Activated effector memory CD4-positive, alpha-beta T cell treated with anti-CD3 and anti-CD28 coated beads, Interleukin-2, amount 50 U/mL, for 16 hours (primary cell): ENCODE measurements around the gene GLUD2.
"Not testable (repeated sequence)": the region's sequence is repeated elsewhere in the genome, so short reads cannot be mapped to it uniquely, and the experiment has no call there.

Experiments
- DNase-seq: peaks from one replicate; pipeline ENCODE4 v3.0.0-alpha.2; 2020

The GLUD2 gene

DNA sequence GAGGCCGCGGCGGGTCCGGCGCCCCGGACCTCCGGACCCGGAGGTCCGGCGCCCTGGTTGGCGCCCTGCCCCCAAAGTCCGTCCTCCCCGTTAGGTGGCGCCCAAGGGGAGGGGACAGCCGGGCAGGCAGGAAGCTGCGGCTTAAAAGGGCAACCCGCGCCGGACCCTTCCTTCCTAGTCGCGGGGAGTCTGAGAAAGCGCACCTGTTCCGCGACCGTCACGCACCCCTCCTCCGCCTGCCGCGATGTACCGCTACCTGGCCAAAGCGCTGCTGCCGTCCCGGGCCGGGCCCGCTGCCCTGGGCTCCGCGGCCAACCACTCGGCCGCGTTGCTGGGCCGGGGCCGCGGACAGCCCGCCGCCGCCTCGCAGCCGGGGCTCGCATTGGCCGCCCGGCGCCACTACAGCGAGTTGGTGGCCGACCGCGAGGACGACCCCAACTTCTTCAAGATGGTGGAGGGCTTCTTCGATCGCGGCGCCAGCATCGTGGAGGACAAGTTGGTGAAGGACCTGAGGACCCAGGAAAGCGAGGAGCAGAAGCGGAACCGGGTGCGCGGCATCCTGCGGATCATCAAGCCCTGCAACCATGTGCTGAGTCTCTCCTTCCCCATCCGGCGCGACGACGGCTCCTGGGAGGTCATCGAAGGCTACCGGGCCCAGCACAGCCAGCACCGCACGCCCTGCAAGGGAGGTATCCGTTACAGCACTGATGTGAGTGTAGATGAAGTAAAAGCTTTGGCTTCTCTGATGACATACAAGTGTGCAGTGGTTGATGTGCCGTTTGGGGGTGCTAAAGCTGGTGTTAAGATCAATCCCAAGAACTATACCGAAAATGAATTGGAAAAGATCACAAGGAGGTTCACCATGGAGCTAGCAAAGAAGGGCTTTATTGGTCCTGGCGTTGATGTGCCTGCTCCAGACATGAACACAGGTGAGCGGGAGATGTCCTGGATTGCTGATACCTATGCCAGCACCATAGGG is at the start of gene GLUD2:
GLUD2 (plus strand) TSS at position 170 of the 979 bp plus-strand sequence; CDS start at position 245, 75 bp downstream.
- not testable (repeated sequence) for DNase-seq

GRCh38 chrX:120999413-120999812 is 48.0 kb upstream of the GLUD2 start:
- DNase-seq = no peak

GRCh38 chrX:121000589-121000988 is 46.8 kb upstream of the GLUD2 start:
- no peak for DNase-seq

- no peak for DNase-seq
Measured at GRCh38 chrX:121008920-121009319, 38.5 kb upstream of the GLUD2 start.

GRCh38 chrX:121009764-121010163 is 37.6 kb upstream of the GLUD2 start:
- DNase-seq = no peak

- DNase-seq = no peak
Measured at GRCh38 chrX:121010218-121010617, 37.2 kb upstream of the GLUD2 start.

GRCh38 chrX:121011254-121011653 is 36.2 kb upstream of the GLUD2 start:
- no peak for DNase-seq

DNA sequence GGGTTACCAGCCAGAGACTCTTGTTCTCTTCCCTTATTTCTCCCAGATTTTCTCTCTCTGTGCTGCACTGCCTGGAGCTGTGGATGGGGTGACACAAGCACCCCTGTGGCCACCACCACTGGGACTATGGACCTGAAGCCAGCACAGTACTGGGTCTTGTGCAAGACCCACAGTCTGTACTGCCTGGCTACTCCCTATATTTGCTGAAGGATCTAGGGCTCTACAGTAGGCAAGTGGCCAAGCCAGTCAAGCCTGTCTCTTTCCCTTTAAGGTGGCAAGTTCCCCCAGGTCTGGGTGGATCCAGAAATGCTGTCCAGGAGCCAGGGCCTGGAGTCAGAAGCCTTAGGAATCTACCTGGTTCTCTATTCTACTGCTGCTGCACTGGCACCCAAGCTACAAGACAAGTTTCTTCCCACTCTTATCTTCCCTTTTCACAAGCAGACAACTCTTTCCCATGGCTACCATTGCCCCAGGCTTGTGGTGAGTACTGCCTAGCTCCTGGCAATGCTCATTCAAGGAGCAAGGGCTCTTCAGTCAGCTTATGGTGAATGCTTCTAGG is 33.4 kb upstream of the GLUD2 start:
- no peak for DNase-seq

- DNase-seq = no peak
Measured at GRCh38 chrX:121014826-121015225, 32.6 kb upstream of the GLUD2 start.

DNA sequence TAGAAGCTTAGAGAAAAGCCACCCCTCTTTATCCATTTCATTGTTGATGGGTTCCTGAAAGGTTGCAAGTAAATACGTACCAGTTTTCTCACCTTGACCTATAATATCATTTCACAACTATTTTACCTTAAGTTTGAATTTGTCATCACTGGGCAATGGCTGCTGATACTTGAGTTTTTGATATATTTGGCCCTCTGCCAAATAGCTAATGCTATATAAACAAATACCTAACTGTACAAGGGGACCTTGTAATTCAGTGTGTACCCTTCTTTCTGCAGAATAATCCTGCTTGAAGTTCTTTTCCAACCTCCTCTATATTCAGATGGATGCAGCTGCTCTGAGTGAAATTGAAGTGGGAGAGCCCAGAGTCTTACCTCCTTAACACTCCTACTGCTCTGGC is 19.0 kb upstream of the GLUD2 start:
- no peak for DNase-seq

- DNase-seq = no peak
Measured at GRCh38 chrX:121030083-121030482, 17.3 kb upstream of the GLUD2 start.

DNA sequence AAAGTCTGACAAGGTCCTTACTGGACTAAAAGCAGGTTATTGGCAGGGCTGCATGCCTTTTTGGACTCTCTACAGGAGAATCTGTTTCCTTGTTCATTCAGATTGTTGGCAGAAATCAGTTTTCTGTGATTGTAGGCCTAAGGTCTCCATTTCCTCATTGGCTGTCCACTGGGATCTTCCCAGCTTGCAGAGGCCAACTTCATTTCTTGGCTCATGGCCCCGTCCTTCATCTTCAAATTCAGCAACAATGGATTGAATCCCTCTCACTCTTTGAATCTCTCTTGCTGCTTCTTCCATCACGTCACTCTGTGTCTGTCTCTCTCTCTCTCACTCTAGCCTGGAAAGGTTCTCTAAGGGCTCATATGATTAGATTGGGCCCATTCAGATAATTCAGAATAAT is 14.9 kb upstream of the GLUD2 start:
- no peak for DNase-seq

DNA sequence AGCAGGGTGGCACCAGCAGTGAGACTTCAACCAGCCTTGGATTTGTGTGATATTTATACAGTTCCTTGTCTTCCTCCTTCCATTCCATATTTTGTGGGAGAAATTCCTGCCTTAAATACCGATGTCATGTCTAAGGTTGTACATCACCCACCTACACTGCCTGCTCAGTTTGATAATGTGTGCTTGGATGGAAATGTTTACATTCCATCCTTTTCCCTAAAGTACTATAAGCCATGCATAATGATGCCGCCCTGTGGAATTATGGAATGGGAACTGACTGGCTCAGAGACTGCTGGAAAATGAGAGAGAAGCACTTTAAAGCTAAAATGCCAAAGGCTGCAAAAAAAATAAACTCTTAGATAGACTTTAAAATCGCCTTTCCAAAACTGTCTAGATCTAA is 11.3 kb upstream of the GLUD2 start:
- DNase-seq = no peak

DNA sequence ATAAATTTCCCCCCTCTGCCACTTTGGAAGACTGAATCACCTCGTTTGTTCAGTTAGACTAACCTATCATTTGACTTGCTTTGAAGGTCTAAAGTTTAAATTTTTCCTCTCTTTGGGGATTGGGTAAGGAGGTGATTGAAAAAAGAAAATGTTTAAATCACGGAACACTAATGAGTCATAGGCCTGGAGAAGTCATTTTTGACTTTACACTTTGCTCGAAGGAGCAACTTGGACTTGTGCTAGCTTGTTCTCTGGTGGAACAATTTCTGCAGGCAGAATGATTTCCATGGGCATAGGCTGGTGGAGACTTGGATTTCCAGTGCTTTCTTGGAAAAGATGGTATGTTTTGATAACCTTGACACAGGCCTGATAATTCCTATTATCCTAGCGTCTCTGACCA is 10.5 kb upstream of the GLUD2 start:
- DNase-seq = no peak

- no peak for DNase-seq
Measured at GRCh38 chrX:121050781-121051180, 3.4 kb downstream of the GLUD2 start.

GRCh38 chrX:121052122-121052521 is 4.7 kb downstream of the GLUD2 start:
- DNase-seq = no peak

- DNase-seq = no peak
Measured at GRCh38 chrX:121062289-121062688, 14.9 kb downstream of the GLUD2 start.

DNA sequence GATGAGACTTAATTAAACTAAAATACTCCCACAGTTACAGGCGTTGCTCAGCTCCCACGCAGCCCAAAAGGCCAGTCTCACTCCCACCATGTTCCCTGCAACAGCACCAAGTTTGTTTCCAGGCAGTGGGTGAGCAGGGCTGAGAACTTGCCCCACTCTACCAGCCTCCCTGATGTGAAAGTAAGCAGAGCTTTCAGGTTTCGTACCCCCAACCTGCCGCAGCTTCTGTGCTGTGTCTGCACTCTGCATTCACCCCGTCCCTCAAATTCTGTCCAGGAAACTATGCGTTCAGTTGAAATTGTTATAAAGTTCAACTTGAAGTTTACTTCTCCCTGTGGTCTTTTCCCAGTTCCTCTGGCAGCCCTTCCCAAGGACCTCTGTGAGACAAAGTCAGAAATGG is 17.2 kb downstream of the GLUD2 start:
- no peak for DNase-seq

DNA sequence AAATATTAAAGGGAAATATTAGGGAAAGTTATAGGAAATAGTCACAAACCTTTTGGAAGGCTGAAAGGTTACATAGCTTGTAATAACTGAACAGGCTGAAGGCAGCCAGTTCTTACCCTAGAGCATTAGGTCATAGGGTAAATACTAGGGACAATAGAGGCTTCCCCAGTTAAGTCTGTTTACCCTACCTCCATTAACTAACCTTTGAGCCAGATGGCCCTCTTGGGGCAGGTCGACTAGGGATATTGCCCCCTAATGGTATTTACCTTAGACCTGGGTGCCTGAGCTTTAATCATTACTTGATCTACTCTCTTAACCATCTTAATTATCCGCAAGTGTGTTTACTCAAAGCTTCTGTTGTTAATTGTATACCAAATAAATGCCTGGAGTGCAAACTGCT is 36.8 kb downstream of the GLUD2 start:
- DNase-seq = not testable (repeated sequence)

DNA sequence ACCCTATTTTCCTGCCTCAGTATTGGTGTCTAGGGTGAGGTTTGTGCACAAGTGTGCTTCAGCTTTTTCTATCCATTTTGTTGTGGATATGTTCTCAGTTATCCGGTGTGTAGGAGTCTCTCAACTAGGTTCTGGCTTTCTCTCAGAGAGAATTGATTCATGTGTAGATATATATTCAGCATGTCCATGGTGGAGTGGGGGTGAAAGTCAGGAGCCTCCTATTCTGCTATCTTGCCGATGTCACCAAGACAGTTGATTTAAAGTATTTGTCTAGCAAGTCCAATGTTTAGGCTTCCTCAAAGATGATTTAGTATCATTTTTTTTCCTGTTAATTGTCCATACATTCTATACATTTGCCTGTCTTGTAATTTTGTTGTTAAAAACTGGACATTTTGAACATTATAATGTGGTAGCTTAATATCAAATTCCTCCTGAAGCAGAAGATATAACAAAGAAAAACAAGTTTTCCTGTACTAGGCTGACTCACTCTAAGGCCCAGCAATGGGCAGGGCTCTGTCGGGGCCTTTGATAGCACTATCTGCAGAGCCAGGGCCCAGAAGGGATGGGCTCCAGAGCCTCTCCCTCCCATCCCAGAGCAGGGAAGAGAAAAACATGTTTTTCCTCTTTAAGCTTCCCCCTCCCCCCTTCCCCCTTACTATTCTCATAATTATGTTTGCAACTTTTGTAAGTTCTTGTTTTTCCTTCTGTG is 37.6 kb downstream of the GLUD2 start:
- no peak for DNase-seq

DNA sequence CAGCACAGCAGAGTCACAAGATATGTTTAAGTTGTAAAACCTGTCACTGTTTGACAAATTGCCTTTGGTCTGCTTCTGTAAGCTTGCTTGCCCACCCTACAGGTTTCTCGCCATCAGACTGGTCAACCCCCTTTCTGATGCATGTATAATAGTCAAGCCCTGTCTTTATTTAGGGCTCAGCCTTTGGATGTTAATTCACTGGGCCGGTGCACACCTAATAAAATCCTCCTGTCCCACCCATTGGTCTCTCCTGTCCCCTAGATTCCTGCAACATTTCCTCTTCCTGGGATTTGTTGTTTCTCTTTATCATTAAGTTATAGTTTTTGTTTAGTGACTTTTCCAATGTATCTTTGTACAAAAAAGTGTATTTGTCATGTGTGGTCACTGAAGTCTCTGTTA is 38.2 kb downstream of the GLUD2 start:
- no peak for DNase-seq

- no peak for DNase-seq
Measured at GRCh38 chrX:121093011-121093410, 45.6 kb downstream of the GLUD2 start.
